Lower leg skin (tissue), 3 donors: ENCODE data around the gene PYHIN1.

Experiments
- CTCF ChIP-seq, 3 donors: fragments of 450-650 bp; IDR thresholded peaks; one replicate each; pipeline ENCODE4 v1.5.1; 2016; ENCODE audit warnings: antibody characterized with exemption in 3 of 3, mild to moderate bottlenecking in 3 of 3, moderate library complexity in 2 of 3
- POLR2A ChIP-seq, 2 donors: fragments of 450-650 bp; IDR thresholded peaks; one replicate each; pipeline ENCODE4 v1.6.1; 2016 to 2017; ENCODE audit warnings: antibody characterized with exemption in 2 of 2, mild to moderate bottlenecking in 1 of 2, moderate library complexity in 1 of 2

GRCh38 chr1:158972841-158973240 is 41.5 kb downstream of the PYHIN1 start:
- no peak for TF ChIP-seq CTCF (IDR thresholded peaks at IDR 0.05)
- no peak for TF ChIP-seq POLR2A (IDR thresholded peaks at IDR 0.05)
